GM19395 (cell line): Measurements from ENCODE around the gene ANKFY1.
"Not testable (repeated sequence)": the region's sequence is repeated elsewhere in the genome, so short reads cannot be mapped to it uniquely, and the experiment has no call there.

ENCODE experiments used
- ATAC-seq: cut with Tn5 transposase; IDR thresholded peaks from one replicate; pipeline ENCODE4 v1.9.1; 2021; ENCODE audit warnings: mild to moderate bottlenecking, moderate library complexity; ENCODE audit not compliant: unreplicated experiment

ANKFY1 gene

GRCh38 chr17:4219241-4219640 is 44.5 kb downstream of the ANKFY1 start:
- no peak for ATAC-seq

DNA sequence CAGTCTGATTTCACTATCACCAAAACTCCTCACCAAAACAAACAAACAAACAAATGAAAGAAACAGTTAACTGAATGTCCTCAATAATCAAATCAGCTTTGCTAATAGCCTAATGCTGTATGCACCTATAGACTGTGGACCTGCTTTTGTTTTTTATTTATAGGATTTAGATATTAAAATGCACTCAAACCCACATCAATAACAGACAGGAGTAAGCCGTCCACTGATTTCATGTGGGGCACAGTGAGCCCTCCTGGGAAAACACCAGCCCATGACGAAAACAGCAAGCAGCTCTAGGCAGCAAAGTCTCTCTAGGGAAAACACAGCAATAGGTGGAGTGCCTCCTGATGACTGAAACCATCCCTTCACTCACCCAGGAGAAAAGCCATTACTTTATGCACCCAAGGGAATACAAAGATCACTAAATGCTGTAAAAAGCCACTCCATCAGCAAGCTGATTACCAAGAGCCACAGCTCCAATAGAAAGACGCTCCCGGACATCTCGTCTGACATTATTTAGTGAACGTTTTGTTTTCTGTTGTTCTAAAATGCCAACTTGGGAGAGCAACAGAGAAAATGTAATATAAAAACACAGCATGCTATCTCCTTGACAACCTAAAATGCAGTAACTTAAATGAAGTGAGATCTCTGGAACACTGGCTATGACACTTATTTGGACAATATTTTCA is 47.8 kb downstream of the ANKFY1 start:
- ATAC-seq, result no peak

- ATAC-seq, result no peak
These were observed 49.6 kb downstream of the ANKFY1 start for GRCh38 chr17:4214157-4214556.

DNA sequence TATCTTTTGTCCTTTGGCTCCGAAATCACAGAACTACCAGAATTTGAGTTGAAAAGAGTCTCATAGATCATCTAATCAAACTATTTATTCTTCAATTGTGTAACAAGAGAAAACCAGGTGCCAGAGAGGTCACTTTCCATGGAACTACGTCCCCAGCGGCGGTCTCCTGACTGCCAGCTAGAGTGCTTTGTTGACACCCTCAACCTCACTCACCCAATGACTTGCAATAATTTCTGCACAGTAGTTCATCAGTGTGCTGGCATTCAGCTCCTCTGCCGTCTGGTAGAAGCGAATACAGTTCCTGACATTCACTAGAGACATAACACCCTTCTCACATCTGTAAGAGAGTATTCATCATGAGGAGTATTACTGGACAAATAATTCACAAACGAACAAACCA is 54.2 kb downstream of the ANKFY1 start:
- ATAC-seq, result no peak

DNA sequence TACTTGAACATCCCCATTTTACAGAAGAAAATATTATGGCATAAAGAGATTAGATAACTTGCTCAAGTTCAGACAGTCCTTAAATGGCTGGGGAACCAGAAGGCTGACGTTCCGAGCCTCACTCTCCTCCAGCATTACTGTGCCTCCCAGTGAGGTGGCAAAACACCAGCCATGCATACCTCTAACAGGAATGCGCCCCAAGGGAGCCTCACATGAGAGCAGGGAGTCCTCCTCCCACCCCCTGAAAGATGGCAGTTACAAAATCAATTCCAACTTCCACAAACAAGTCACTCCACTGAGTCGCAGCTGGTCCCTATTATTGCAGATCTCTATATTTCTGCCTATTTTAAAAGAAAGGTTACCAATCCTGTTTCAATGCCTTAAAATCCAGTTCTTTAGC is 55.5 kb downstream of the ANKFY1 start:
- ATAC-seq, result no peak

- no peak for ATAC-seq
These were observed 56.8 kb downstream of the ANKFY1 start for GRCh38 chr17:4206962-4207361.

DNA sequence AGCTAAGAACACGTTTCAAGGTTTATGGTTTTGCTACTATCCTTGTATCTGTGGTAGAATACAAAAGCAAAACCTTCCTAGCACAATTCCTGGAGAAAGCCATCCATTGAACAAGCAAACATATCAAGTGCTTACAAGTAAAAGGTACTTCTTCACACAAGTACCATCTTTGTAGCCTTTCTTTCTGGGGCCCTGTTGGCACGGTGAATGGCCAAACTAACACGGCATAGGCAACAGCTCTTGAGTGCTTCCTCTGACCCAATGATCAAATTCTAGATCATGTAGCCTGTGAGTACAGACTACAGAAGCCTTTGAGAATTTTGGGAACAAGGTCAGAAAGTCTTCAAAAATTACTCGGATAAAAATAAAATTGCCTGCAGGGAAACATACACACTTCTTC is 57.9 kb downstream of the ANKFY1 start:
- no peak for ATAC-seq

GRCh38 chr17:4204710-4205173 is 59.0 kb downstream of the ANKFY1 start:
- ATAC-seq, result no peak

DNA sequence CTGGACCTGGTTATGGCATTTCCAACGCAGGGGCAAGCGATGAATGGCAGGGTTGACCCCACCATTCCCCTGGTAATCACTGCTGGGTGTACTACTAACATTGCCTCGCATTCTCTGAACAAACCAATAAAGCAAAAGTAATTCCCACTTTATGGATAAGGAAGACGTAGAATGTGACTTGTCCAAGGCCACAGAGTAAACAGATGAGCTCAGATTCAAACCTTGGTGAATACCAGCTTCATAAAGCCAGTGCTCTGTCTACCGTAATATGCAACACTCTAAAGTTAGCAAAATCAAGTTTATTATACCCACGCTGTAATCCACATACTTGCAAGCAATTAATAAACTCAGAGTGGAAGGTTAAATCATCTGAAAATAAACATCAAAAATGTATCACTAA is 59.6 kb downstream of the ANKFY1 start:
- no peak for ATAC-seq

- ATAC-seq, result no peak
These were observed 62.6 kb downstream of the ANKFY1 start for GRCh38 chr17:4201226-4201625.

GRCh38 chr17:4199818-4200402 is 63.9 kb downstream of the ANKFY1 start:
- ATAC-seq, result no peak

DNA sequence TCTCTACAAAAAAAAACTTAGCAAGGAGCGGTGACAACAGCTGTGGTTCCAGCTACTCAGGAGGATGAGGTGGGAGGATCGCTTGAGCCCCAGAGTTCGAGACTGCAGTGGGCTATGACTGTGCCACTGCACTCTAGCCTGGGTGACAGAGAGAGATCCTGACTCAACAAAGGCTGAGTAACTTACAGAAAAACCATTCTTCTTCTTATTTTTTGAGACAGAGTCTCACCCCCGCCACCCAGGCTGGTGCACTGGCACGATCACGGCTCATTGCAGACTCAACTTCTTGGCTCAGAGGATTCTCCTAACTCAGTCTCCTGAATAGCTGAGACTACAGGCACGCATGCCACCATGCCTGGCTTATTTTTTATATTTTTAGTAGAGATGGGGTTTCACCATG is 64.8 kb downstream of the ANKFY1 start:
- ATAC-seq, result no peak

GRCh38 chr17:4195306-4195705 is 68.5 kb downstream of the ANKFY1 start:
- ATAC-seq, result no peak

- ATAC-seq, result no peak
These were observed 69.0 kb downstream of the ANKFY1 start for GRCh38 chr17:4194796-4195195.

- ATAC-seq, result not testable (repeated sequence)
These were observed 73.0 kb downstream of the ANKFY1 start for GRCh38 chr17:4190791-4191190.

- ATAC-seq, result no peak
These were observed 74.5 kb downstream of the ANKFY1 start for GRCh38 chr17:4189280-4189679.

DNA sequence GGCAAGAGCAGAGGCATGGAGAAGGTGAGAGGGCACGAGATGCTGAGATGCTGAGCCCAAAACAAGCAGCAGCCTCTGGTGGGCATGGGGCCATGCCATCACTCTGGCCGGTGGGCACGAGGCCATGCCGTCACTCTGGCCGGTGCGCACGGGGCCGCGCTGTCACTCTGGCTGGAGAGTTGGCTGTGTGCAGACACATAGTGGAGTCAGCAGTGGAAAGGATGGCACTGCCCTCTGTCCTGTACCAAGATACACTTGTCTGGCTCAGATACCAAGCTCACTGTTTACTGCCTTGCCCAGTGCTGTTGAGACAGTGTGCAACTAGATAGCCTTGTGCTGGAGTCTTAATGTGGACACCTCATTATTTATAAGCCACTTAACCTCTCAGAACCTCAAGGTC is 75.7 kb downstream of the ANKFY1 start:
- ATAC-seq, result no peak

- ATAC-seq, result no peak
These were observed 76.7 kb downstream of the ANKFY1 start for GRCh38 chr17:4187076-4187475.

GRCh38 chr17:4186357-4186881 is 77.4 kb downstream of the ANKFY1 start:
- no peak for ATAC-seq

- ATAC-seq, result no peak
These were observed 78.1 kb downstream of the ANKFY1 start for GRCh38 chr17:4185656-4186055.

DNA sequence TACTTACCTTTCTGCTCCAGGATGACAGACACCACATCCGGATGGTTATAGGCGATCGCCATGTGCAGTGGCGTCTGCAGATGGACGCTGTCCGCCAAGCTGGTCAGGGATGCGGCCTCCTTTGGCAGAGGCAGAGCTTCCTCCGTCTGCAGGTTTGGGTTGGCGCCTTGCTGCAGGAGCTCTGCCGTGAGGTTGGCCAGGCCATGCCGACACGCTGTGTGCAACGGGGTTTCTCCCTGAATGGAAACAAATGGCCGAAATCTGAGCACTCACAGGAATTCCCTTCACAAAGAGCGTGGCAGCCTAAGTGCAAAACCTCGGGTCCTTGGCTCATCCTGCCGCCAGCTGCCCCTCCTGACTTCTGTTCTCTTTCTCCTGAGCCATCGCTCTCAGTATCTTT is 79.0 kb downstream of the ANKFY1 start:
- no peak for ATAC-seq

- no peak for ATAC-seq
These were observed 81.7 kb downstream of the ANKFY1 start for GRCh38 chr17:4182043-4182442.

- no peak for ATAC-seq
These were observed 83.0 kb downstream of the ANKFY1 start for GRCh38 chr17:4180791-4181190.
